Measurements from ENCODE around the gene ALOX5AP.
A peak's percentile ranks its signal among the peaks of the same experiment; 100 is the strongest.

The ALOX5AP gene

GRCh38 chr13:30770929-30771328 is 35.6 kb downstream of the ALOX5AP start:
- no peak for DNase-seq

DNA sequence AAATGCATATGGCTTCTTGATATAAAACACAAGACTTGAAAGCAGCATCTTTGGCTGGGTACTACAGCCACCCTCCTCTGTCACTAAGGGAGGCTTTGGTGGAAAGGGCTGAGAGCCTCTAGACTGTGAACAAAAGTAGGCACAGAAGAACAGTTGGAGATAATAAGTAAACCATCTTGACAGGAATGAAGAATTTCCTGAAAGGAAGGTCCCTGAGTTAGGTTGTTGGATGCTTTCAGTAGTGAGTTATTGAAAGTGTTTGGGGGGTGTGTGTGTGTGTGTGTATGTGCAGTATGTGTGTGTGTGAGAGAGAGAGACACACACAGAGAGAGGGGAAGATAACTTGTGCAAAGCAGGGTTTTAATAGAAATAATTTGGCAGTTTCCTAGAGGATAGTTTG is 38.2 kb downstream of the ALOX5AP start:
- DNase-seq, result no peak

DNA sequence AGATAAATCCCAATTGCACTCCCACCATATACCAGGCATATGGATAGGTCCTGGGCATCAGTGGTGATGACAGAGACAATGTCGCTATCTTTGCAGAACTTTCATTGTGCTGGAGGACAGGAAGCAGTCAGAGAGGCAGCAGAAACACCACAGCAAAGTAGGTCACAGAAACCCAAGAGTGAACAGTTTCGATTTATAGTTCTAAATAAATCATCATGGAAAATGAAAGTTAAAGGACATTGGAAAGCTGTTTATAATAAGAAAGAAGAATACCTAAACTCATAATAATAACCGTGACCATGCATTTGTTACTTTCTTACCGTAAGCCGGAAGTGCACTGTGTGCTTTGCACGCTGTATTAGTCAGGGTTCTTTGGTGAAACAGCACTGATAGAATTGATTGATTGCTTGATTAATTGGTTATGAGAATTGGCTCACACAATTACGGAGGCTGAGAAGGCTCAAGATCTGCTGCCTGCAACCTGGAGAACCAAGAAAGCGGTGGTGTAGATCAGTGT is 38.9 kb downstream of the ALOX5AP start:
- DNase-seq, result peak; percentile 23

GRCh38 chr13:30776661-30777060 is 41.3 kb downstream of the ALOX5AP start:
- no peak for DNase-seq

DNA sequence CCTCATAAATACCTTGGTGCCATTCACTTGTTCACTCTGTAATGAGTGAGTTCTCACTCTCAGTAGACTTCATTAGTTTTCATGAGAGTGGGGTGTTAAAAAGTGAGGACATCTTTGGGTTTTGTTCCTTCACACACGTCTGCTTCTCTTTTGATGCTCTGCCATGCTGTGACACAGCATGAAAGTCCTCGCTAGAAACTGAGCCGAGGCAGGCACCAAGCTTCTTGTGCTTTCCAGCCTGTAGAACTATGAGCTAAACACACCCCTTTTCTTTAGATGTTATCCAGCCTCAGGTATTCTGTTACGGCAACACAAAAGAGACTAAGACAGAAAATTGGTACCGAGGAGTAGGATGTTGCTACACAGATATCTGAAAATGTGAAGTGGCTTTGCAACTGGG is 43.7 kb downstream of the ALOX5AP start:
- DNase-seq, result no peak

GRCh38 chr13:30779608-30780007 is 44.3 kb downstream of the ALOX5AP start:
- no peak for DNase-seq

DNA sequence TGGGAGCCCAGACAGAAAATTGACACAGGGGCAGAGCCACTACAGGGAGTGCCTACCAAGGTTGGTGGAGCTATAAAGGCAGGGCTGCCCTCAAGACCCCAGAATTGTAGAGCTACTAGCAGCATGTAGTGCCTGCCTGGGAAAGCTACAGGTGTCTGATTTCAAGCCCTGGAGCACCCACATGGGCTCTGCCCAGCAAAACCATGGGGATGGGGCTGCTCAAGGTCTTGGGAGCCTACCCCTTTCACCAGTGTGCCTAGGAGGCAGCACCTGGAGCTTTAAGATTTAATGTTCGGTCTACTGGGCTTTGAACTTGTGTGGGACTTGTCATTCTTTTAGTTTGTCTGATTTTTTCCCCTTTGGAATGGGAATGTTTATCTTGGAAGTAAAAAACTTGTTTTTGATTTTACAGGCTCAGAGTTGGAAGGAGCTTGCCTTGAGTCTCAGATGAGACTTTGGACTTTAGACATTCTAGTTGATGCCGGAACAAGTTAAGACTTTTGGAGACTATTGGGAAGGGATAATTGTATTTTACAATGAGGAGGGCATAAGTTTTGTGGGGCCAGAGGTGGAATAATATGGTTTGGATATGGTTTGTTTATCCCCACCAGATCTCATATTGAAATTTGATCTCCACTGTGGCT is 45.1 kb downstream of the ALOX5AP start:
- DNase-seq, result no peak

- no peak for DNase-seq
These were observed 50.0 kb downstream of the ALOX5AP start for GRCh38 chr13:30785191-30785850.

- no peak for DNase-seq
These were observed 51.3 kb downstream of the ALOX5AP start for GRCh38 chr13:30786648-30787047.

GRCh38 chr13:30787738-30788525 is 52.6 kb downstream of the ALOX5AP start:
- DNase-seq, result no peak

GRCh38 chr13:30789166-30789862 is 54.0 kb downstream of the ALOX5AP start:
- no peak for DNase-seq

DNA sequence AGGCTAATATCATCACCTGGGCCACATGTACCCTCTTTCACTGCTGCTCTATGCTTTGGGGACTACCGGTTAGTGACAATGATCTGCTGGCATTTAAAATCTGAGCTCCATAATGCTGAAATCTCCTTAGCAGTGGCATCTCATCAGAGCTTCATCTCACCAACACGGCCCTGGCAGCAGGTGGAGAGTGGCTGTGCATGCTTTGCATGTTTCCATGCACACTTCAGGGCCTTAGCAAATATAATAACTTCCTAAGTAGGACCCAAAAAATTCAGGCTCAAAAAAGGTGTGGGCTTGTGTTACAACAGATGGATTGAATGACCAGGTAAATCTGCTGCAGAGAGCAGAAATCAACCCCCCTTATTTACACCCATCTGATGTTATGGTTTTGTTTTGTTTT is 55.2 kb downstream of the ALOX5AP start:
- no peak for DNase-seq

- no peak for DNase-seq
These were observed 56.1 kb downstream of the ALOX5AP start for GRCh38 chr13:30791354-30792001.

DNA sequence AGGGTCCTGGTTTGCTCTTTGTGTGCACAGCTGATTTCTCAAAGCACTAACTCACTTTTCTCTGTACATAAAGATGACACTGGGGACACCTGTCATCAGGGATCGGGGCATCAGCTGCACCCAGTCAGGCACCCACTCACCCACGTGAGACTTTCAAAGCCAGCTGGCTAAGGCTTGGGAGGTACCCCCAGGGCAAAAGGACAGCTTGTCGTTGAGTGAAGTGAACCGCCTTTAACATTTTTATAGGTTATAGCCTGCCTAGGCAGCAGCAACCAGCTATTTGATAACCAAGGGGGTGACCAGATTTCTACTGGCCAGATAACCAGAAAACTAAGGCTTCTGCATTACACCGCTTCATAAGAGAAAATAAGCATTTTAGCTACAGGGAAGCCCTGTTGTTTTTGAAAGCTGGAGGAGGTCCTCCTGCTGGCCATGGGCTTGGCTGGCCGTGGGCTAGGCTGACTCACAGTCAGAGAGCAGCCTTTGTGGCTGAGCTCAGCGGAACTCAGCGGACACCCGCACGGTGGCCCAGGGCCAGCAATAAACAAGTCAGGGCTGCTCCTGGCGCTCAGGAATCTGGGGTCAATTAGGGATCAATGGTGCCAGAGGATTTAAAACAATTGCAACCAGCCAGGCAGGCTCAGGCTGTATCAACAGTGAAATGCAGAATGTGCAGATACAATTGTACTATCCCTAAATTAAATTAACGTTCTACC is 57.1 kb downstream of the ALOX5AP start:
- DNase-seq, result no peak

- DNase-seq, result no peak
These were observed 60.8 kb downstream of the ALOX5AP start for GRCh38 chr13:30796132-30796572.

- DNase-seq, result peak; percentile 35
These were observed 61.6 kb downstream of the ALOX5AP start for GRCh38 chr13:30796631-30797601.

GRCh38 chr13:30797847-30798535 is 62.6 kb downstream of the ALOX5AP start:
- DNase-seq, result no peak

- no peak for DNase-seq
These were observed 63.5 kb downstream of the ALOX5AP start for GRCh38 chr13:30798776-30799355.

- DNase-seq, result no peak
These were observed 64.0 kb downstream of the ALOX5AP start for GRCh38 chr13:30799356-30799824.

Measured in stimulated activated CD4-positive, alpha-beta T cell treated with anti-CD3 and anti-CD28 coated beads, Interleukin-1b, Interleukin-23, amount 100 ng/mL, for 48 hours (primary cell).